K562 (cell line): Measurements from ENCODE around the gene FARP1. TPM values are rescaled to one million over a fixed set of nuclear protein-coding genes. Genes with fewer than 3 reads are reported as not detected.

ENCODE experiments used
- ATAC-seq: fragments of 200-7000 bp; cut with Tn5 transposase; 3 replicates; pipeline ENCODE4 v1.9.1; 2020; ENCODE audit warnings: moderate library complexity
- BruUV-seq: library from RNA; stranded (reverse); fragments of 400-500 nt; replicated peaks from 2 replicates; lab custom pipeline; 2021; lab: Mats Ljungman, UMichigan
- CTCF ChIA-PET: fragments of 300-600 bp; formaldehyde crosslinking; extraction: SDS; loops from one replicate; lab custom pipeline; 2021; ENCODE audit warnings: low intra/inter-chr PET ratio; lab: Yijun Ruan, JAX
- POLR2A ChIA-PET: fragments of 300-600, 350-650 bp; sonication (Branson Sonifier 250); formaldehyde crosslinking; extraction: SDS; loops from one replicate; lab custom pipeline; 2021; ENCODE audit warnings: antibody characterized with exemption, inconsistent platforms; lab: Yijun Ruan, JAX
- DNase-seq, 4 experiments: peaks; one replicate each; pipeline versions ENCODE4 v3.0.0 to v3.0.0-alpha.2; 2011 to 2018; ENCODE audit warnings: low spot score in 3 of 4, mixed read lengths in 3 of 4; ENCODE audit errors: extremely low read depth in 1 of 4
- FAIRE-seq: peaks from 2 replicates; lab custom pipeline; 2011; peaks lifted over from hg19 to GRCh38; lab: Jason Lieb, UNC
- H2AFZ ChIP-seq: 2 replicates; pipeline ENCODE4 v1.6.0; 2011; ENCODE audit warnings: low read depth, low read length, control low read depth, inconsistent platforms
- H3K27ac ChIP-seq: fragments of 200-600 bp; 3 replicates; pipeline ENCODE4 v1.8.0; 2011; ENCODE audit warnings: low read depth, mild to moderate bottlenecking, control low read depth, inconsistent platforms, low read length, moderate library complexity, mixed read lengths; ENCODE audit errors: extremely low read depth
- H3K27me3 ChIP-seq, 2 experiments: fragments of 300-600 bp in 1 of 2; 2 replicates in 1 of 2; 3 replicates in 1 of 2; pipeline versions ENCODE4 v1.6.0 to v1.8.0; 2011; ENCODE audit warnings: inconsistent platforms in 2 of 2, low read length in 2 of 2, mild to moderate bottlenecking in 1 of 2, mixed read lengths in 1 of 2, moderate library complexity in 1 of 2; ENCODE audit not compliant: control insufficient read depth in 2 of 2, insufficient read depth in 2 of 2
- H3K36me3 ChIP-seq: fragments of 300-600 bp; 3 replicates; pipeline ENCODE4 v1.8.0; 2011; ENCODE audit warnings: mild to moderate bottlenecking, low read length, inconsistent platforms; ENCODE audit not compliant: control insufficient read depth, insufficient read depth
- H3K4me1 ChIP-seq, 2 experiments: fragments of 200-600 bp in 1 of 2; replicated peaks in 1 of 2; 2 replicates in 1 of 2; 3 replicates in 1 of 2; pipeline versions ENCODE4 v1.5.1 to v1.8.0; 2011; ENCODE audit warnings: inconsistent platforms in 2 of 2, low read length in 2 of 2, mild to moderate bottlenecking in 1 of 2, mixed read lengths in 1 of 2, moderate library complexity in 1 of 2; ENCODE audit not compliant: control insufficient read depth in 2 of 2, insufficient read depth in 2 of 2
- H3K4me2 ChIP-seq: 2 replicates; pipeline ENCODE4 v1.6.1; 2011; ENCODE audit warnings: low read length, control low read depth, inconsistent platforms, mixed read lengths; ENCODE audit not compliant: insufficient read depth
- H3K4me3 ChIP-seq: fragments of 200-600 bp; sonication (generic), shearing (Covaris generic); 2 replicates; pipeline ENCODE4 v1.5.1; 2016; ENCODE audit warnings: control low read depth, inconsistent platforms
- H3K79me2 ChIP-seq: fragments of 200-600 bp; 3 replicates; pipeline ENCODE4 v1.8.0; 2011; ENCODE audit warnings: low read length, inconsistent platforms; ENCODE audit not compliant: control insufficient read depth, insufficient read depth
- H3K9ac ChIP-seq, 2 experiments: 2 replicates each; pipeline versions ENCODE4 v1.6.0 to v1.6.1; 2011; ENCODE audit warnings: low read depth in 2 of 2, low read length in 2 of 2, control low read depth in 1 of 2, inconsistent platforms in 1 of 2, mild to moderate bottlenecking in 1 of 2, mixed read lengths in 1 of 2; ENCODE audit not compliant: insufficient read depth in 1 of 2
- H3K9me1 ChIP-seq: one replicate; pipeline ENCODE4 v1.6.0; 2011; ENCODE audit warnings: inconsistent platforms, mild to moderate bottlenecking, low read length, moderate library complexity; ENCODE audit not compliant: control insufficient read depth, insufficient read depth
- H3K9me3 ChIP-seq: replicated peaks from 2 replicates; pipeline ENCODE4 v1.5.1; 2011; ENCODE audit warnings: low read depth, low read length, inconsistent platforms; ENCODE audit not compliant: control insufficient read depth, insufficient read depth
- H4K20me1 ChIP-seq: replicated peaks from 2 replicates; pipeline ENCODE4 v1.6.1; 2011; ENCODE audit warnings: low read length, inconsistent platforms, mixed read lengths; ENCODE audit not compliant: control insufficient read depth, insufficient read depth
- CBX8 ChIP-seq: fragments of 200-600 bp; sonication (generic); IDR thresholded peaks from 2 replicates; pipeline ENCODE4 v1.6.1; 2012; ENCODE audit warnings: borderline replicate concordance, mixed run types, low read depth, mild to moderate bottlenecking, moderate library complexity, mixed read lengths, low read length, control low read depth, inconsistent platforms; ENCODE audit not compliant: poor library complexity, severe bottlenecking; ENCODE audit errors: extremely low read depth
- DNMT1 ChIP-seq: fragments of 450-650 bp; IDR thresholded peaks from 2 replicates; pipeline ENCODE4 v1.6.1; 2016; ENCODE audit warnings: antibody characterized with exemption, mild to moderate bottlenecking
- EWSR1 ChIP-seq: fragments of 450-650 bp; IDR thresholded peaks from 2 replicates; pipeline ENCODE4 v1.6.1; 2018; ENCODE audit warnings: borderline replicate concordance, mild to moderate bottlenecking, low read depth, moderate library complexity; ENCODE audit not compliant: partially characterized antibody
- TAF9B ChIP-seq: fragments of 450-650 bp; IDR thresholded peaks from 2 replicates; pipeline ENCODE4 v1.6.1; 2018; ENCODE audit warnings: mild to moderate bottlenecking; ENCODE audit not compliant: partially characterized antibody
- ZNF184 ChIP-seq: sonication (generic); formaldehyde crosslinking; IDR thresholded peaks from 2 replicates; pipeline ENCODE4 v1.5.0; 2020; ENCODE audit warnings: missing genetic modification reagents
- WGBS: fragments of 100-300 bp; shearing (Covaris generic); methylation state at CpG from one replicate; pipeline ENCODE4 v1.1.6; 2016; ENCODE audit warnings: low coverage, mixed read lengths; ENCODE audit not compliant: insufficient coverage; ENCODE audit errors: missing lambda C conversion rate; 5-methylcytosine and 5-hydroxymethylcytosine counted together
- in situ Hi-C: fragments of 300-500 bp; cut with MboI; formaldehyde crosslinking; loops from 4 replicates; pipeline ENCODE4 v1.15.0; 2018; ENCODE audit warnings: inconsistent platforms, mixed read lengths
- intact Hi-C: fragments of 100-400 bp; cut with micrococcal nuclease; formaldehyde crosslinking; loops from 2 replicates; pipeline ENCODE4 v1.14.2; 2022
- polyA plus RNA-seq, 8 experiments: library from polyadenylated mRNA; depleted of rRNA in 4 of 8; stranded (reverse) in 5 of 8; unstranded in 3 of 8; fragments of >200 nt; fragmentation: Nextera tagmentation in 2 of 8; fragmentation: Illumina TruSeq in 1 of 8; extraction: Ambion mirVana in 2 of 8; extraction: Trizol in 1 of 8; gene quantifications; 2 replicates each; pipeline versions ENCODE4 v1.2.1 to v1.2.3, GENCODE V29; 2011 to 2014; ENCODE audit warnings: inconsistent platforms in 1 of 8, missing spikeins in 1 of 8
- total RNA-seq, 7 experiments: library from RNA; depleted of rRNA in 6 of 7; stranded (reverse); fragments of >200 nt in 6 of 7; fragmentation: Illumina TruSeq in 2 of 7; extraction: Trizol in 2 of 7; gene quantifications; 2 replicates each; pipeline versions ENCODE4 v1.2.1 to v1.2.3, GENCODE V29; 2011 to 2021; ENCODE audit warnings: low replicate concordance in 1 of 7
- TF ChIP-seq, protein P1 (sequence below): sonication (generic); formaldehyde crosslinking; IDR thresholded peaks from 2 replicates; pipeline ENCODE4 v1.8.0; 2022; ENCODE audit warnings: mild to moderate bottlenecking, missing genetic modification reagents
- TF ChIP-seq, protein P2 (sequence below): fragments of 450-650 bp; IDR thresholded peaks from 2 replicates; pipeline ENCODE4 v1.6.1; 2016
- TF ChIP-seq, protein P3 (sequence below), 3 experiments: fragments of 200-800 bp in 1 of 3; sonication (Bioruptor generic) in 1 of 3; sonication (generic) in 1 of 3; formaldehyde crosslinking in 1 of 3; IDR thresholded peaks; 2 replicates each; pipeline versions ENCODE4 v1.6.1 to v1.8.0; 2016 to 2022; ENCODE audit warnings: mild to moderate bottlenecking in 2 of 3, missing compliant biosample characterization in 2 of 3, missing genetic modification characterization in 2 of 3, missing genetic modification reagents in 1 of 3

The FARP1 gene
- total and polyA plus RNA-seq, 9 of the 15 experiments (the other 6 are each of a cell fraction or from before 2014, with no cell fraction given), result 0.03 to 0.29 (median 0.05) TPM; not detected in 3

GRCh38 chr13:98475522-98475921 lies 332.6 kb downstream of the FARP1 start:
- POLR2A ChIA-PET, result no interaction called here
- CTCF ChIA-PET, result no interaction called here
- H3K9me1 ChIP-seq, result no peaks in the 10 kb centered on the region
- no peak overlapping the region for H2AFZ ChIP-seq
- no TSS peak for BruUV-seq
- no peak for ATAC-seq
- peaks cover 42% of the 10 kb centered on the region for H3K79me2 ChIP-seq
- in situ Hi-C loops, result no loop called here
- no peaks in the 10 kb centered on the region for H3K27me3 ChIP-seq
- no peak overlapping the region for H3K4me2 ChIP-seq
- H3K9ac ChIP-seq, result no peak overlapping the region
- TF ChIP-seq, protein P1, sequence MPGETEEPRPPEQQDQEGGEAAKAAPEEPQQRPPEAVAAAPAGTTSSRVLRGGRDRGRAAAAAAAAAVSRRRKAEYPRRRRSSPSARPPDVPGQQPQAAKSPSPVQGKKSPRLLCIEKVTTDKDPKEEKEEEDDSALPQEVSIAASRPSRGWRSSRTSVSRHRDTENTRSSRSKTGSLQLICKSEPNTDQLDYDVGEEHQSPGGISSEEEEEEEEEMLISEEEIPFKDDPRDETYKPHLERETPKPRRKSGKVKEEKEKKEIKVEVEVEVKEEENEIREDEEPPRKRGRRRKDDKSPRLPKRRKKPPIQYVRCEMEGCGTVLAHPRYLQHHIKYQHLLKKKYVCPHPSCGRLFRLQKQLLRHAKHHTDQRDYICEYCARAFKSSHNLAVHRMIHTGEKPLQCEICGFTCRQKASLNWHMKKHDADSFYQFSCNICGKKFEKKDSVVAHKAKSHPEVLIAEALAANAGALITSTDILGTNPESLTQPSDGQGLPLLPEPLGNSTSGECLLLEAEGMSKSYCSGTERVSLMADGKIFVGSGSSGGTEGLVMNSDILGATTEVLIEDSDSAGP (CRISPR knock-in tag), result no peak
- TF ChIP-seq CBX8 (no peak), ZNF184 (no peak), DNMT1 (no peak), EWSR1 (no peak), TAF9B (no peak)
- TF ChIP-seq, protein P2, sequence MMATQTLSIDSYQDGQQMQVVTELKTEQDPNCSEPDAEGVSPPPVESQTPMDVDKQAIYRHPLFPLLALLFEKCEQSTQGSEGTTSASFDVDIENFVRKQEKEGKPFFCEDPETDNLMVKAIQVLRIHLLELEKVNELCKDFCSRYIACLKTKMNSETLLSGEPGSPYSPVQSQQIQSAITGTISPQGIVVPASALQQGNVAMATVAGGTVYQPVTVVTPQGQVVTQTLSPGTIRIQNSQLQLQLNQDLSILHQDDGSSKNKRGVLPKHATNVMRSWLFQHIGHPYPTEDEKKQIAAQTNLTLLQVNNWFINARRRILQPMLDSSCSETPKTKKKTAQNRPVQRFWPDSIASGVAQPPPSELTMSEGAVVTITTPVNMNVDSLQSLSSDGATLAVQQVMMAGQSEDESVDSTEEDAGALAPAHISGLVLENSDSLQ, result no peak
- TF ChIP-seq, protein P3, sequence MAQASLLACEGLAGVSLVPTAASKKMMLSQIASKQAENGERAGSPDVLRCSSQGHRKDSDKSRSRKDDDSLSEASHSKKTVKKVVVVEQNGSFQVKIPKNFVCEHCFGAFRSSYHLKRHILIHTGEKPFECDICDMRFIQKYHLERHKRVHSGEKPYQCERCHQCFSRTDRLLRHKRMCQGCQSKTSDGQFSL (CRISPR knock-in tag; IDR thresholded peaks at IDR 0.05), result no peak
- TF ChIP-seq, protein P3 (tag; IDR thresholded peaks at IDR 0.05), result no peak
- TF ChIP-seq, all 486 proteins: peak for 0
- intact Hi-C loops, result loop anchor here (5.0 kb wide), 1 partner anchor 97 kb away; no protein-coding TSS in a partner anchor
- DNase-seq (peak; percentile 26 to 38 (median 30)), FAIRE-seq (no peak)
- peaks cover 28 to 34% of the 10 kb centered on the region in 2 experiments for H3K4me1 ChIP-seq
- 76% methylated on average over 3 of the region's 13 CpGs for WGBS
- H3K27ac ChIP-seq, result 0 out of 3 replicates have a peak overlapping the region, but pooled peaks have one; percentile 19
- peaks cover 38% of the 10 kb centered on the region for H3K36me3 ChIP-seq
- H4K20me1 ChIP-seq, result peaks cover 11% of the 10 kb centered on the region
- H3K4me3 ChIP-seq, result no peak overlapping the region
- no peaks in the 10 kb centered on the region for H3K9me3 ChIP-seq
